IgD-negative memory B cell (primary cell): Measurements from ENCODE around the gene FBXL7. TPM values are rescaled to one million over a fixed set of nuclear protein-coding genes. Genes with fewer than 3 reads are reported as not detected.

Source experiments
- H3K27ac Mint-ChIP-seq, 3 donors: one replicate each; pipeline ENCODE4 v1.8.0; 2020 to 2022; ENCODE audit warnings: mild to moderate bottlenecking in 3 of 3, mixed read lengths in 3 of 3, moderate library complexity in 1 of 3
- H3K27me3 Mint-ChIP-seq: one replicate; pipeline ENCODE4 v1.8.0; 2021; ENCODE audit warnings: mixed read lengths
- H3K36me3 Mint-ChIP-seq: one replicate; pipeline ENCODE4 v1.8.0; 2020; ENCODE audit warnings: mild to moderate bottlenecking, mixed read lengths
- H3K4me1 Mint-ChIP-seq, 3 donors: one replicate each; pipeline ENCODE4 v1.8.0; 2020 to 2022; ENCODE audit warnings: mixed read lengths in 3 of 3, mild to moderate bottlenecking in 1 of 3
- H3K4me3 Mint-ChIP-seq, 4 donors: one replicate each; pipeline ENCODE4 v1.8.0; 2020 to 2022; ENCODE audit warnings: mild to moderate bottlenecking in 4 of 4, mixed read lengths in 4 of 4, moderate library complexity in 3 of 4
- H3K9me3 Mint-ChIP-seq, 3 donors: one replicate each; pipeline ENCODE4 v1.8.0; 2020 to 2021; ENCODE audit warnings: mixed read lengths in 3 of 3, mild to moderate bottlenecking in 1 of 3
- polyA plus RNA-seq: library from polyadenylated mRNA; unstranded; fragments of 300-500 nt; fragmentation: Illumina TruSeq; gene quantifications from one replicate; pipeline ENCODE4 v1.2.3, GENCODE V29; 2021

Gene FBXL7
- polyA plus RNA-seq, 1 donor from 2014 or later = not detected

DNA sequence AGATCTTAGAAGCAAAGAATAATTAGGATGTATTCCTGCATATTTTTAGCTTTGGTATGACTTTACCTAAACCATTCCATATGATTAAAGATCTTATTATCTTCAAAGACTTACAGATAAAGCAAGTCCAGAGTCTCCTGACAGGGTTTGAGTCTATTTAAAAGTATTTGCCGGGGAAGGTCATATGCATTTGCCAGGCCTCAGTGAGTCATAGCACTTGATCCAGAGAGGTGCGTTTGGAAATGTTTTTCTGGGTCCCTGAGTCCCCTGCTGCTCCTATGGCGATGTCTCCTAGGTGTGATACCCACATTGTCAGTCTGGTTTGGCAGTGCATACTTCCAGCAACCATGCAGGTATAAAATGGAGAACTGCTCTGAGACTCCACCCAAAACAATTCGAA lies 217.0 kb downstream of the FBXL7 start:
- no peaks in the 10 kb centered on the region for H3K4me1 Mint-ChIP-seq
- H3K27ac Mint-ChIP-seq = no peak overlapping the region
- H3K36me3 Mint-ChIP-seq = no peaks in the 10 kb centered on the region
- peaks cover 0 to 5% (median 4%) of the 10 kb centered on the region in 3 donors for H3K9me3 Mint-ChIP-seq
- H3K4me3 Mint-ChIP-seq = no peak overlapping the region
- no peaks in the 10 kb centered on the region for H3K27me3 Mint-ChIP-seq

DNA sequence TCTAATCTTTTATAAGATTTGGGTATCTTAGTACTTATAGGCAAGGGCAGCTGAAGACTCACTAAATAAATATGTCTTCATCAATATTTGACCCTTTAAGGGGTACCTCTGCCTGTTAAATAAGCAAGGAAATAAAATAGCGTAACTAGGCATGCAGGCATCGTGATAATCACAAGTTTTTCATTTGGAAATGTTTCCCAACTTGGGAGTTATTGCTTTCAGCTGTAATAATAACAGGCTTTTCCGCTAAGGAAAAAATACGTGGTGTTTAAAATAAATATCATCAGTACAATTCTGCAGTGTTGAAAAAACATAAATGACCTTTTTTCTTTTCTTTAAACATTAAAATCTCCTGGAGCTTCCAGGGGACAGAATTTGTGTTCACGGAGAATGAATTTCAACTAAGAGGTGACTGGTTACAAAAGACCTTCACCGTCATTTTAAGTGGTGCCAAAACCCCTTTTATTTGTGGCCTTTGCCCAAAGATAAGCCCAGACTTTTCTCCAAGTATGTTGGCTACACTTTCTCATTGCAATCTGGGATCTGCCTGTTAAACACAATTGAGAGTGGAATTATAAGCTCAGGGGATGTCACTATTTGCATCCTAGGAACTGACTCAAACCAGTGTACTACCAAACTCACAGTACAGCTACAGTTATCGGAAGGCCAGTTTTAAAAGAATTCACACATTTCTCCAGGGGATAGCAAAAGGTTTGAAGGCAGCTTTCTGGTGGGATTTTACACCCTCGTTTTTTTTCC lies 218.6 kb downstream of the FBXL7 start:
- Mint-ChIP-seq H3K27ac (no peak overlapping the region), H3K9me3 (peaks cover 0 to 5% (median 4%) of the 10 kb centered on the region in 3 donors), H3K4me1 (no peaks in the 10 kb centered on the region), H3K4me3 (no peak overlapping the region), H3K27me3 (no peaks in the 10 kb centered on the region), H3K36me3 (no peaks in the 10 kb centered on the region)

- Mint-ChIP-seq H3K4me1 (no peaks in the 10 kb centered on the region), H3K4me3 (no peak overlapping the region), H3K9me3 (peaks cover 0 to 6% (median 4%) of the 10 kb centered on the region in 3 donors), H3K36me3 (no peaks in the 10 kb centered on the region), H3K27ac (no peak overlapping the region), H3K27me3 (no peaks in the 10 kb centered on the region)
These were observed 219.8 kb downstream of the FBXL7 start for GRCh38 chr5:15719784-15720183.

- Mint-ChIP-seq H3K4me1 (no peaks in the 10 kb centered on the region), H3K27ac (no peak overlapping the region), H3K9me3 (peaks cover 0 to 13% (median 4%) of the 10 kb centered on the region in 3 donors), H3K4me3 (no peak overlapping the region), H3K36me3 (no peaks in the 10 kb centered on the region), H3K27me3 (no peaks in the 10 kb centered on the region)
These were observed 220.5 kb downstream of the FBXL7 start for GRCh38 chr5:15720515-15720914.

GRCh38 chr5:15722305-15722704 lies 222.3 kb downstream of the FBXL7 start:
- no peak overlapping the region for H3K4me3 Mint-ChIP-seq
- H3K9me3 Mint-ChIP-seq = peaks cover 0 to 13% (median 2%) of the 10 kb centered on the region in 3 donors
- no peaks in the 10 kb centered on the region for H3K4me1 Mint-ChIP-seq
- H3K27me3 Mint-ChIP-seq = no peaks in the 10 kb centered on the region
- no peaks in the 10 kb centered on the region for H3K36me3 Mint-ChIP-seq
- H3K27ac Mint-ChIP-seq = no peak overlapping the region

DNA sequence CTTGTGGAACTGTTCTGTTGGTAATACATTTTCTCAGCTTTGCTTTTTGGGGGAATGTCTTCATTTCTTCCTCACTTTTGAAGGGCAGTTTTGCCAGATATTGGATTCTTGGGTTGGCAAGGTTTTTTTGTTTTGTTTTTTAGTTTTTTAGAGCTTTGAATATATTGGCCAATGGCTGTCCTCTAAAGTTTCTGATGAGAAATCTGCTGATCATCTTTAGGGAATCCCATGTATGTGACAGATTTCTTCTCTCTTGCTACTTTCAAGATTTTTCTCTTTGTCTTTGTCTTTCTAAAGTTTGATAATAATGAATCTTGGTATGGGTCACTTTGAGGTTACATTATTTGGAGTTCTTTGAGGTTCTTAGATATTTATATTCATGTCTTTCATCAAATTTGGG lies 227.4 kb downstream of the FBXL7 start:
- Mint-ChIP-seq H3K4me3 (no peak overlapping the region), H3K27me3 (no peaks in the 10 kb centered on the region), H3K27ac (no peak overlapping the region), H3K36me3 (no peaks in the 10 kb centered on the region), H3K9me3 (peaks cover 5 to 32% (median 7%) of the 10 kb centered on the region in 3 donors), H3K4me1 (no peaks in the 10 kb centered on the region)

GRCh38 chr5:15728811-15729210 lies 228.8 kb downstream of the FBXL7 start:
- Mint-ChIP-seq H3K9me3 (peaks cover 5 to 32% (median 7%) of the 10 kb centered on the region in 3 donors), H3K4me3 (no peak overlapping the region), H3K4me1 (no peaks in the 10 kb centered on the region), H3K27ac (no peak overlapping the region), H3K36me3 (no peaks in the 10 kb centered on the region), H3K27me3 (no peaks in the 10 kb centered on the region)

- Mint-ChIP-seq H3K4me3 (no peak overlapping the region), H3K36me3 (no peaks in the 10 kb centered on the region), H3K4me1 (no peaks in the 10 kb centered on the region), H3K27me3 (no peaks in the 10 kb centered on the region), H3K27ac (no peak overlapping the region), H3K9me3 (peaks cover 5 to 30% (median 14%) of the 10 kb centered on the region in 3 donors)
These were observed 231.7 kb downstream of the FBXL7 start for GRCh38 chr5:15731699-15732098.

DNA sequence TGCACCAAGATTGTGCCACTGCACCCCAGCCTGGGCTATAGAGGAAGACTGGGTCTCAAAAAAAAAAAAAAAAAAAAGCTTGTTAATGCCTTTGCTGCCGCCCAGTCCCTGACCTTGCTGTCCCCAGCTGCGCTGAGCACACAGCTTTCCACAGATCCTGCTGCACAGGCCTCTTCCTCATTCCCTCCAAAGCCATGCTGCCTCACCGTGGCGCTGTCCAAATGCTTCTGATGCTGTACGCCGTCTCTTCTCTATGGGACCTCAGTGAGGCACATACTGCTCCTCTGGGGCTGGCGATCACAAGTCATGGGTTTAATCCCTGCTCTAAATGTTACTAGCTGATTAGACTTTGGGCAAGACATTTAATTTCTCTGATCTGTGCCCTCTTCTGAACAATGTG lies 234.1 kb downstream of the FBXL7 start:
- H3K9me3 Mint-ChIP-seq = peaks cover 5 to 16% (median 10%) of the 10 kb centered on the region in 3 donors
- no peak overlapping the region for H3K4me3 Mint-ChIP-seq

GRCh38 chr5:15737036-15737821 lies 237.2 kb downstream of the FBXL7 start:
- H3K27me3 Mint-ChIP-seq = no peaks in the 10 kb centered on the region
- H3K9me3 Mint-ChIP-seq = peaks cover 0 to 8% (median 7%) of the 10 kb centered on the region in 3 donors
- no peaks in the 10 kb centered on the region for H3K36me3 Mint-ChIP-seq
- no peaks in the 10 kb centered on the region for H3K4me1 Mint-ChIP-seq
- no peak overlapping the region for H3K4me3 Mint-ChIP-seq
- H3K27ac Mint-ChIP-seq = no peak overlapping the region

More for the DNA sequence above, 234.1 kb downstream of the FBXL7 start:
- no peak overlapping the region for H3K27ac Mint-ChIP-seq
- no peaks in the 10 kb centered on the region for H3K4me1 Mint-ChIP-seq
- H3K36me3 Mint-ChIP-seq = no peaks in the 10 kb centered on the region
- H3K27me3 Mint-ChIP-seq = no peaks in the 10 kb centered on the region

GRCh38 chr5:15737871-15738664 lies 238.1 kb downstream of the FBXL7 start:
- no peaks in the 10 kb centered on the region for H3K36me3 Mint-ChIP-seq
- no peaks in the 10 kb centered on the region for H3K4me1 Mint-ChIP-seq
- H3K27ac Mint-ChIP-seq = no peak overlapping the region
- H3K4me3 Mint-ChIP-seq = no peak overlapping the region
- no peaks in the 10 kb centered on the region for H3K27me3 Mint-ChIP-seq
- H3K9me3 Mint-ChIP-seq = peaks cover 1 to 14% (median 13%) of the 10 kb centered on the region in 3 donors

GRCh38 chr5:15740383-15740782 lies 240.4 kb downstream of the FBXL7 start:
- Mint-ChIP-seq H3K27ac (no peak overlapping the region), H3K9me3 (peaks cover 2 to 18% (median 7%) of the 10 kb centered on the region in 3 donors), H3K27me3 (no peaks in the 10 kb centered on the region), H3K36me3 (no peaks in the 10 kb centered on the region), H3K4me1 (no peaks in the 10 kb centered on the region), H3K4me3 (no peak overlapping the region)

GRCh38 chr5:15741591-15741990 lies 241.6 kb downstream of the FBXL7 start:
- H3K27ac Mint-ChIP-seq = no peak overlapping the region

GRCh38 chr5:15746833-15747232 lies 246.9 kb downstream of the FBXL7 start:
- Mint-ChIP-seq H3K9me3 (peaks cover 5 to 20% (median 10%) of the 10 kb centered on the region in 3 donors), H3K27me3 (no peaks in the 10 kb centered on the region), H3K27ac (no peak overlapping the region), H3K4me1 (no peaks in the 10 kb centered on the region), H3K36me3 (no peaks in the 10 kb centered on the region), H3K4me3 (no peak overlapping the region)

More at GRCh38 chr5:15741591-15741990, 241.6 kb downstream of the FBXL7 start:
- H3K4me1 Mint-ChIP-seq = no peaks in the 10 kb centered on the region
- no peaks in the 10 kb centered on the region for H3K27me3 Mint-ChIP-seq
- H3K9me3 Mint-ChIP-seq = peaks cover 3 to 20% (median 7%) of the 10 kb centered on the region in 3 donors
- H3K4me3 Mint-ChIP-seq = no peak overlapping the region
- no peaks in the 10 kb centered on the region for H3K36me3 Mint-ChIP-seq

GRCh38 chr5:15748266-15748665 lies 248.3 kb downstream of the FBXL7 start:
- no peaks in the 10 kb centered on the region for H3K36me3 Mint-ChIP-seq
- no peak overlapping the region for H3K27ac Mint-ChIP-seq
- H3K9me3 Mint-ChIP-seq = peaks cover 0 to 16% (median 8%) of the 10 kb centered on the region in 3 donors
- H3K4me3 Mint-ChIP-seq = no peak overlapping the region
- H3K4me1 Mint-ChIP-seq = no peaks in the 10 kb centered on the region
- no peaks in the 10 kb centered on the region for H3K27me3 Mint-ChIP-seq
